HCT116 (cell line): ENCODE results near the gene RBBP8NL. TPM values are rescaled to one million over a fixed set of nuclear protein-coding genes. Genes with fewer than 3 reads are reported as not detected.

ENCODE experiments used
- ATAC-seq: fragments of 200-7000 bp; cut with Tn5 transposase; 2 replicates; pipeline ENCODE4 v1.9.1; 2020; ENCODE audit warnings: mild to moderate bottlenecking, moderate library complexity
- BruUV-seq: library from RNA; stranded (reverse); fragments of 400-500 nt; replicated peaks from 2 replicates; lab custom pipeline; 2021; lab: Mats Ljungman, UMichigan
- CTCF ChIA-PET: fragments of 300-600 bp; sonication (Branson Sonifier 250); formaldehyde crosslinking; loops from one replicate; lab custom pipeline; 2021; ENCODE audit warnings: antibody characterized with exemption; lab: Charles Lee
- POLR2A ChIA-PET: fragments of 300-600, 350-600 bp; sonication (Branson Sonifier 250); formaldehyde crosslinking; loops from one replicate; lab custom pipeline; 2021; ENCODE audit warnings: antibody characterized with exemption; lab: Charles Lee
- RAD21 ChIA-PET, 2 experiments: fragments of 300-600 bp; sonication (Branson Sonifier 250); formaldehyde crosslinking; loops; one replicate each; lab custom pipeline; 2023; ENCODE audit warnings: low total read pairs in 2 of 2; ENCODE audit not compliant: uncharacterized antibody in 2 of 2, unreplicated experiment in 2 of 2, low non-redundant PET in 1 of 2; lab: Charles Lee
- DNase-seq: peaks from one replicate; pipeline ENCODE4 v3.0.0-alpha.2; 2010; ENCODE audit warnings: low read depth, low spot score
- H2AFZ ChIP-seq: fragments of 200-600 bp; shearing (Covaris generic), sonication (generic); 2 replicates; pipeline ENCODE4 v1.6.1; 2017; ENCODE audit warnings: low read depth, mixed run types, mixed read lengths, antibody characterized with exemption, low read length; ENCODE audit not compliant: poor library complexity, severe bottlenecking
- H3K27ac ChIP-seq: 2 replicates; pipeline ENCODE4 v1.5.1; 2012; ENCODE audit warnings: low read depth, low read length
- H3K27me3 ChIP-seq: fragments of 200-600 bp; sonication (generic); 2 replicates; pipeline ENCODE4 v1.6.1; 2016; ENCODE audit warnings: mixed run types, low read length, mixed read lengths; ENCODE audit not compliant: insufficient read depth
- H3K36me3 ChIP-seq, 2 experiments: fragments of 200-500 bp in 1 of 2; fragments of 200-600 bp in 1 of 2; sonication (Bioruptor generic) in 1 of 2; sonication (generic) in 1 of 2; 2 replicates each; pipeline versions ENCODE4 v1.5.1 to v1.6.1; 2014 to 2016; ENCODE audit warnings: low read length in 2 of 2, inconsistent platforms in 1 of 2, mixed read lengths in 1 of 2, mixed run types in 1 of 2; ENCODE audit not compliant: insufficient read depth in 2 of 2, control insufficient read depth in 1 of 2
- H3K4me1 ChIP-seq, 2 experiments: fragments of 200-600 bp in 1 of 2; sonication (generic) in 1 of 2; 2 replicates each; pipeline versions ENCODE4 v1.5.1 to v1.6.1; 2012 to 2017; ENCODE audit warnings: low read length in 2 of 2, inconsistent platforms in 1 of 2, mild to moderate bottlenecking in 1 of 2, mixed read lengths in 1 of 2, mixed run types in 1 of 2, moderate library complexity in 1 of 2; ENCODE audit not compliant: insufficient read depth in 2 of 2, control insufficient read depth in 1 of 2
- H3K4me2 ChIP-seq: fragments of 200-600 bp; sonication (generic); 2 replicates; pipeline ENCODE4 v1.6.1; 2017; ENCODE audit warnings: mixed run types, low read length, mixed read lengths
- H3K4me3 ChIP-seq, 2 experiments: fragments of 200-600 bp in 1 of 2; sonication (generic) in 1 of 2; replicated peaks in 1 of 2; 2 replicates each; pipeline ENCODE4 v1.5.1; 2011 to 2016; ENCODE audit warnings: low read length in 2 of 2, control low read depth in 1 of 2, low read depth in 1 of 2, mild to moderate bottlenecking in 1 of 2, mixed read lengths in 1 of 2, mixed run types in 1 of 2
- H3K79me2 ChIP-seq: fragments of 200-600 bp; sonication (generic); 2 replicates; pipeline ENCODE4 v1.6.1; 2017; ENCODE audit warnings: mild to moderate bottlenecking, mixed run types, low read length, moderate library complexity, mixed read lengths; ENCODE audit not compliant: insufficient read depth
- H3K9ac ChIP-seq: fragments of 200-600 bp; sonication (generic); 2 replicates; pipeline ENCODE4 v1.6.1; 2016; ENCODE audit warnings: low read length, mixed read lengths
- H3K9me2 ChIP-seq: fragments of 200-600 bp; sonication (generic), shearing (Covaris generic); 2 replicates; pipeline ENCODE4 v1.6.1; 2017; ENCODE audit warnings: mixed run types, mild to moderate bottlenecking, moderate library complexity; ENCODE audit not compliant: insufficient read depth
- H3K9me3 ChIP-seq, 2 experiments: fragments of 200-500 bp in 1 of 2; fragments of 200-600 bp in 1 of 2; sonication (Bioruptor generic) in 1 of 2; sonication (generic) in 1 of 2; 2 replicates each; pipeline ENCODE4 v1.6.1; 2014 to 2017; ENCODE audit warnings: low read length in 2 of 2, mixed read lengths in 2 of 2, inconsistent platforms in 1 of 2, low read depth in 1 of 2, mild to moderate bottlenecking in 1 of 2, mixed run types in 1 of 2, moderate library complexity in 1 of 2; ENCODE audit not compliant: control insufficient read depth in 1 of 2, insufficient read depth in 1 of 2
- H4K20me1 ChIP-seq: fragments of 200-600 bp; sonication (generic), shearing (Covaris generic); 2 replicates; pipeline ENCODE4 v1.6.1; 2017; ENCODE audit warnings: mixed run types, mild to moderate bottlenecking, moderate library complexity; ENCODE audit not compliant: insufficient read depth
- JUND ChIP-seq: IDR thresholded peaks from 2 replicates; pipeline ENCODE4 v1.6.1; 2012
- POLR2A ChIP-seq: IDR thresholded peaks from 2 replicates; pipeline ENCODE4 v1.7.0; 2011; ENCODE audit warnings: borderline replicate concordance; ENCODE audit not compliant: insufficient read depth, insufficient read length; ENCODE audit errors: extremely low read depth
- POLR2AphosphoS5 ChIP-seq: IDR thresholded peaks from 2 replicates; pipeline ENCODE4 v1.6.1; 2011; ENCODE audit warnings: mild to moderate bottlenecking, low read depth, low read length, moderate library complexity
- RAD21 ChIP-seq: IDR thresholded peaks from 2 replicates; pipeline ENCODE4 v1.6.1; 2012; ENCODE audit warnings: low read depth, mild to moderate bottlenecking
- TCF7L2 ChIP-seq: IDR thresholded peaks from 2 replicates; pipeline ENCODE4 v1.7.0; 2011; ENCODE audit warnings: borderline replicate concordance, inconsistent platforms; ENCODE audit not compliant: insufficient read depth, insufficient read length; ENCODE audit errors: extremely low read depth
- YY1 ChIP-seq: IDR thresholded peaks from 2 replicates; pipeline ENCODE4 v1.6.1; 2011; ENCODE audit warnings: low read length, low read depth, moderate library complexity, mild to moderate bottlenecking; ENCODE audit not compliant: insufficient replicate concordance; ENCODE audit errors: extremely low read depth
- ZFX ChIP-seq: fragments of 450-650 bp; IDR thresholded peaks from 2 replicates; pipeline ENCODE4 v1.6.1; 2017
- intact Hi-C: fragments of 100-400 bp; cut with micrococcal nuclease; formaldehyde crosslinking; loops from 2 replicates; pipeline ENCODE4 v1.10.0; 2022
- total RNA-seq: library from RNA; stranded (reverse); gene quantifications from one replicate; pipeline ENCODE4 v1.2.1, GENCODE V29; 2021; ENCODE audit not compliant: unreplicated experiment
- TF ChIP-seq, protein P1 (sequence below), 3 experiments: fragments of 200-600 bp in 1 of 3; sonication (generic) in 1 of 3; IDR thresholded peaks in 2 of 3; conservative IDR thresholded peaks in 1 of 3; 2 replicates each; pipeline ENCODE4 v1.5.1; 2012 to 2017; ENCODE audit warnings: low read depth in 2 of 3, low read length in 2 of 3, antibody characterized with exemption in 1 of 3, borderline replicate concordance in 1 of 3, control low read depth in 1 of 3, mild to moderate bottlenecking in 1 of 3, mixed read lengths in 1 of 3, mixed run types in 1 of 3, moderate library complexity in 1 of 3; ENCODE audit not compliant: insufficient read depth in 1 of 3

The RBBP8NL gene
- total RNA-seq, 1 experiment from 2014 or later: 0.59 TPM

GRCh38 chr20:62367633-62368391 lies 59.5 kb downstream of the RBBP8NL start:
- intact Hi-C loops: loop anchor here (5.0 kb wide), 1 partner anchor 66 kb away; the partner anchor contains the start of gene ADRM1
- POLR2A ChIA-PET: interaction anchor here (0.9 to 2.6 kb wide), 5 partner anchors 11 to 19 kb away, joined by 3 to 12 read pairs (median 6); partner anchors contain the start of gene RPS21
- peak overlapping the region; percentile 52; the same call in 1 of the 2 replicates for H3K27ac ChIP-seq

GRCh38 chr20:62367136-62367632 lies 60.2 kb downstream of the RBBP8NL start, which contains the start of gene LAMA5:
Gene LAMA5, minus strand, starts transcription at chr20:62367312. Its CDS starts 67 bp downstream, at chr20:62367245.
- POLR2A ChIA-PET: interaction anchor here (2.6 kb wide), 1 partner anchor 17 kb away, joined by 12 read pairs; no protein-coding TSS in a partner anchor
- Histone ChIP-seq H3K9me2 (no peaks in the 10 kb centered on the region), H3K4me3 (peak within 1 kb of the TSS; percentile 83 to 88), H4K20me1 (no peaks in the 10 kb centered on the region), H2AFZ (no peak within 1 kb of the TSS), H3K4me2 (peak within 1 kb of the TSS; percentile 100), H3K27me3 (no peaks in the 10 kb centered on the region), H3K4me1 (peaks cover 73 to 84% of the 10 kb centered on the region in 2 experiments), H3K27ac (peak within 1 kb of the TSS; percentile 98), H3K79me2 (peaks cover 48% of the 10 kb centered on the region), H3K9me3 (no peaks in the 10 kb centered on the region), H3K9ac (peak within 1 kb of the TSS; percentile 94), H3K36me3 (no peaks in the 10 kb centered on the region)
- TF ChIP-seq, protein P1, sequence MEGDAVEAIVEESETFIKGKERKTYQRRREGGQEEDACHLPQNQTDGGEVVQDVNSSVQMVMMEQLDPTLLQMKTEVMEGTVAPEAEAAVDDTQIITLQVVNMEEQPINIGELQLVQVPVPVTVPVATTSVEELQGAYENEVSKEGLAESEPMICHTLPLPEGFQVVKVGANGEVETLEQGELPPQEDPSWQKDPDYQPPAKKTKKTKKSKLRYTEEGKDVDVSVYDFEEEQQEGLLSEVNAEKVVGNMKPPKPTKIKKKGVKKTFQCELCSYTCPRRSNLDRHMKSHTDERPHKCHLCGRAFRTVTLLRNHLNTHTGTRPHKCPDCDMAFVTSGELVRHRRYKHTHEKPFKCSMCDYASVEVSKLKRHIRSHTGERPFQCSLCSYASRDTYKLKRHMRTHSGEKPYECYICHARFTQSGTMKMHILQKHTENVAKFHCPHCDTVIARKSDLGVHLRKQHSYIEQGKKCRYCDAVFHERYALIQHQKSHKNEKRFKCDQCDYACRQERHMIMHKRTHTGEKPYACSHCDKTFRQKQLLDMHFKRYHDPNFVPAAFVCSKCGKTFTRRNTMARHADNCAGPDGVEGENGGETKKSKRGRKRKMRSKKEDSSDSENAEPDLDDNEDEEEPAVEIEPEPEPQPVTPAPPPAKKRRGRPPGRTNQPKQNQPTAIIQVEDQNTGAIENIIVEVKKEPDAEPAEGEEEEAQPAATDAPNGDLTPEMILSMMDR (IDR thresholded peaks at IDR 0.05 in 2 of 3, conservative IDR thresholded peaks at IDR 0.05 in 1 of 3; ENCODE audit: borderline replicate concordance in 1 of 3, insufficient read depth in 1 of 3, low read depth in 2 of 3, low read length in 2 of 3): no peak
- TF ChIP-seq POLR2AphosphoS5 (peak; percentile 78), RAD21 (no peak), POLR2A (peak; percentile 51), JUND (no peak), TCF7L2 (no peak)
- DNase-seq: no peak
- BruUV-seq: no TSS peak
- intact Hi-C loops: loop anchor here (5.0 kb wide), 1 partner anchor 65 kb away; the partner anchor contains the start of gene ADRM1
- ATAC-seq: peak; percentile 51
- CTCF ChIA-PET: no interaction called here
- RAD21 ChIA-PET: no interaction called here

More at GRCh38 chr20:62367633-62368391, 59.5 kb downstream of the RBBP8NL start:
- ChIA-PET CTCF (interaction anchor here (1.0 to 1.7 kb wide), 3 partner anchors 9 to 15 kb away, joined by 4 to 10 read pairs (median 8); no protein-coding TSS in a partner anchor), RAD21 (no interaction called here)
- BruUV-seq: no TSS peak
- Histone ChIP-seq H4K20me1 (no peaks in the 10 kb centered on the region), H3K4me2 (peak overlapping the region; percentile 100), H2AFZ (no peak overlapping the region), H3K9ac (peak overlapping the region; percentile 60), H3K4me3 (peak overlapping the region; percentile 39 to 83)
- no peak for TF ChIP-seq YY1
- peak; percentile 30; the same call in 1 of the 2 replicates for TF ChIP-seq ZFX
- TF ChIP-seq, all 23 proteins: peak for 1
- ATAC-seq (no peak), DNase-seq (no peak)
- Histone ChIP-seq H3K27me3 (no peaks in the 10 kb centered on the region), H3K79me2 (peaks cover 42% of the 10 kb centered on the region), H3K36me3 (no peaks in the 10 kb centered on the region), H3K4me1 (peaks cover 66 to 78% of the 10 kb centered on the region in 2 experiments), H3K9me2 (no peaks in the 10 kb centered on the region), H3K9me3 (no peaks in the 10 kb centered on the region)
